Sigmoid colon (tissue), 7 donors: ENCODE results near the gene ZNF776. TPM values are rescaled to one million over a fixed set of nuclear protein-coding genes. Genes with fewer than 3 reads are reported as not detected.

Experiments used
- DNase-seq: peaks from one replicate; pipeline ENCODE4 v3.0.0-alpha.2; 2019
- H3K27ac ChIP-seq, 4 donors: fragments of 200-600 bp; sonication (generic); one replicate each; pipeline ENCODE4 v1.5.1; 2016 to 2019; ENCODE audit warnings: mild to moderate bottlenecking in 1 of 4
- H3K27me3 ChIP-seq, 3 donors: fragments of 200-600 bp; sonication (generic); one replicate each; pipeline ENCODE4 v1.5.1; 2019; ENCODE audit warnings: mild to moderate bottlenecking in 1 of 3
- H3K36me3 ChIP-seq, 4 donors: fragments of 200-600 bp; sonication (generic); one replicate each; pipeline ENCODE4 v1.5.1; 2016 to 2019
- H3K4me1 ChIP-seq, 4 donors: fragments of 200-600 bp; sonication (generic); one replicate each; pipeline ENCODE4 v1.5.1; 2017 to 2019
- H3K4me3 ChIP-seq, 4 donors: fragments of 200-600 bp; sonication (generic); one replicate each; pipeline ENCODE4 v1.5.1; 2017 to 2019; ENCODE audit warnings: mild to moderate bottlenecking in 2 of 4, moderate library complexity in 1 of 4
- H3K9me3 ChIP-seq, 4 donors: fragments of 200-600 bp in 3 of 4; sonication (generic) in 3 of 4; one replicate each; pipeline versions ENCODE4 v1.5.1 to v1.6.1; 2013 to 2019
- EP300 ChIP-seq, 4 donors: sonication (generic); formaldehyde crosslinking; IDR thresholded peaks; one replicate each; pipeline ENCODE4 v1.6.1; 2017; ENCODE audit warnings: antibody characterized with exemption in 4 of 4
- POLR2A ChIP-seq, 2 donors: fragments of 450-650 bp; IDR thresholded peaks; one replicate each; pipeline ENCODE4 v1.6.1; 2016; ENCODE audit warnings: antibody characterized with exemption in 2 of 2, mild to moderate bottlenecking in 2 of 2, moderate library complexity in 2 of 2
- POLR2AphosphoS5 ChIP-seq, 4 donors: sonication (generic); formaldehyde crosslinking; IDR thresholded peaks; one replicate each; pipeline ENCODE4 v1.6.1; 2017; ENCODE audit warnings: antibody characterized with exemption in 4 of 4
- WGBS, 2 donors: extraction: QIAGEN DNeasy Blood & Tissue Kit; methylation state at CpG; one replicate each; pipeline ENCODE4 v1.1.7; 2013; 5-methylcytosine and 5-hydroxymethylcytosine counted together
- intact Hi-C: fragments of 100-400 bp; cut with DNase I; formaldehyde crosslinking; loops from one replicate; pipeline ENCODE4 v1.15.1; 2023
- polyA plus RNA-seq, 3 donors: library from polyadenylated mRNA; stranded (reverse); fragments of 200-250 nt; gene quantifications; one replicate each; pipeline ENCODE4 v1.2.3, GENCODE V29; 2013
- total RNA-seq, 4 donors: library from RNA; depleted of rRNA; stranded (reverse); fragments of >200 nt; gene quantifications; one replicate each; pipeline ENCODE4 v1.1.0, GENCODE V29; 2016
- TF ChIP-seq, protein P1 (sequence below), 4 experiments: fragments of 450-650 bp in 3 of 4; fragments of 200-600 bp in 1 of 4; IDR thresholded peaks; one replicate each; pipeline ENCODE4 v1.5.1; 2016 to 2019; ENCODE audit warnings: antibody characterized with exemption in 4 of 4, mild to moderate bottlenecking in 3 of 4, moderate library complexity in 2 of 4
- donor health status: healthy with polysubstance abuse.
- donor health status: Bipolar disorder and iron deficiency.
- donor health status: healthy.

The ZNF776 gene
- total and polyA plus RNA-seq, 7 donors, result 2.1 to 12.5 (median 8.3) TPM

DNA sequence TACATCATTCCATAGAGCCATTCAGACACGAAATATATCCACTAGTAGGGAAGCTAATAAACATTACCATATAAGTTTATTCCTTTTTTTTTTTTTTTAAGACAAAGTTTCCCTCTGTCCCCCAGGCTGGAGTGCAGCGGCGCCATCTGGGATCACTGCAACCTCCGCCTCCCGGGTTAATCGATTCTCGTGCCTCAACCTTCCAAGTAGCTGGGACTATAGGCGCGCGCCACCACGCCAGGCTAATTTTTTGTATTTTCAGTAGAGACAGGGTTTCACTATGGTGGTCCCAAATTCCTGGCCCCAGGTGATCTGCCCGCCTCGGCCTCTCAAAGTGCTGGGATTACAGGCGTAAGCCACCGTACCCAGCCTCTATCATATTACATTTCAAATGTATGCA is 37.0 kb upstream of the ZNF776 start:
- Histone ChIP-seq H3K4me3 (peak overlapping the region in 3 of 4 donors; percentile 62 to 69 (median 63)), H3K9me3 (peaks cover 3 to 34% (median 9%) of the 10 kb centered on the region in 4 donors)

GRCh38 chr19:57712222-57712621 is 34.4 kb upstream of the ZNF776 start:
- peaks cover 0 to 16% (median 0%) of the 10 kb centered on the region in 4 donors for H3K36me3 ChIP-seq
- no peaks in the 10 kb centered on the region for H3K27me3 ChIP-seq
- intact Hi-C loops, result no loop called here
- peaks cover 0 to 30% (median 6%) of the 10 kb centered on the region in 4 donors for H3K9me3 ChIP-seq
- H3K27ac ChIP-seq, result no peak overlapping the region
- no peak overlapping the region for H3K4me3 ChIP-seq
- H3K4me1 ChIP-seq, result peaks cover 0 to 12% (median 9%) of the 10 kb centered on the region in 4 donors
- TF ChIP-seq, protein P1, sequence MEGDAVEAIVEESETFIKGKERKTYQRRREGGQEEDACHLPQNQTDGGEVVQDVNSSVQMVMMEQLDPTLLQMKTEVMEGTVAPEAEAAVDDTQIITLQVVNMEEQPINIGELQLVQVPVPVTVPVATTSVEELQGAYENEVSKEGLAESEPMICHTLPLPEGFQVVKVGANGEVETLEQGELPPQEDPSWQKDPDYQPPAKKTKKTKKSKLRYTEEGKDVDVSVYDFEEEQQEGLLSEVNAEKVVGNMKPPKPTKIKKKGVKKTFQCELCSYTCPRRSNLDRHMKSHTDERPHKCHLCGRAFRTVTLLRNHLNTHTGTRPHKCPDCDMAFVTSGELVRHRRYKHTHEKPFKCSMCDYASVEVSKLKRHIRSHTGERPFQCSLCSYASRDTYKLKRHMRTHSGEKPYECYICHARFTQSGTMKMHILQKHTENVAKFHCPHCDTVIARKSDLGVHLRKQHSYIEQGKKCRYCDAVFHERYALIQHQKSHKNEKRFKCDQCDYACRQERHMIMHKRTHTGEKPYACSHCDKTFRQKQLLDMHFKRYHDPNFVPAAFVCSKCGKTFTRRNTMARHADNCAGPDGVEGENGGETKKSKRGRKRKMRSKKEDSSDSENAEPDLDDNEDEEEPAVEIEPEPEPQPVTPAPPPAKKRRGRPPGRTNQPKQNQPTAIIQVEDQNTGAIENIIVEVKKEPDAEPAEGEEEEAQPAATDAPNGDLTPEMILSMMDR (IDR thresholded peaks at IDR 0.05), result no peak
- no peak for TF ChIP-seq POLR2AphosphoS5 (IDR thresholded peaks at IDR 0.05)
- TF ChIP-seq POLR2A (IDR thresholded peaks at IDR 0.05), result no peak
- DNase-seq, result no peak
- 66 to 79% methylated on average over 1 of the region's 1 CpG for WGBS, 2 donors

More for the DNA sequence above, 37.0 kb upstream of the ZNF776 start:
- DNase-seq, result no peak
- peaks cover 0 to 35% (median 22%) of the 10 kb centered on the region in 4 donors for H3K4me1 ChIP-seq
- intact Hi-C loops, result loop anchor here (1.0 kb wide), 1 partner anchor 17 kb away; no protein-coding TSS in a partner anchor
- peaks cover 0 to 16% (median 2%) of the 10 kb centered on the region in 4 donors for H3K36me3 ChIP-seq
- H3K27ac ChIP-seq, result peak overlapping the region; percentile 83 to 91 (median 88)
- 72 to 92% methylated on average over 15 of the region's 15 CpGs for WGBS, 2 donors
- H3K27me3 ChIP-seq, result no peaks in the 10 kb centered on the region
- TF ChIP-seq, protein P1 (IDR thresholded peaks at IDR 0.05), result no peak
- TF ChIP-seq POLR2A (IDR thresholded peaks at IDR 0.05) (no peak), POLR2AphosphoS5 (IDR thresholded peaks at IDR 0.05) (no peak), EP300 (IDR thresholded peaks at IDR 0.05) (no peak)

DNA sequence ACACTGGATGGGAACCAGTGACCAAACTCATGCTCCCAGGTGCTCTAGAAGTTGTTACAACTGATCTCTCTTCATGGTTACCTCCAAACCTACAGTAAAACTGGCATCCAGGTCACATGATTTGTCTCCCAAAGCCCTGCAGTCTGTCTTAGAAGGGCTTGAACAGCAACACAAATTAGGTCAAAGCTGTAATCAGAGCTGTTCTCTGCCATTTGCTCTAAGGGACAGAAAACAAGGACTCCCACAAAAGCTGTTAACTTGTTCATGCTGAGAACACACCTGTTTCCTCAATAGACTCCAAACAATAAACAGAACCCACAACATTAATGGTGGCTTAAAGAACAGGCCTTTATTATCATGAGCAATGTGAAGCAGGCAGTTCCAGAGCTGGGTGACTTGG is 27.2 kb upstream of the ZNF776 start:
- no peaks in the 10 kb centered on the region for H3K4me1 ChIP-seq
- H3K36me3 ChIP-seq, result peaks cover 10 to 50% (median 31%) of the 10 kb centered on the region in 4 donors
- H3K4me3 ChIP-seq, result no peak overlapping the region
- H3K9me3 ChIP-seq, result peaks cover 4 to 47% (median 24%) of the 10 kb centered on the region in 4 donors
- H3K27me3 ChIP-seq, result no peaks in the 10 kb centered on the region
- DNase-seq, result no peak
- intact Hi-C loops, result no loop called here
- TF ChIP-seq EP300 (IDR thresholded peaks at IDR 0.05), result no peak
- TF ChIP-seq, protein P1 (IDR thresholded peaks at IDR 0.05), result no peak
- TF ChIP-seq POLR2A (IDR thresholded peaks at IDR 0.05), result no peak
- no peak for TF ChIP-seq POLR2AphosphoS5 (IDR thresholded peaks at IDR 0.05)
- no peak overlapping the region for H3K27ac ChIP-seq

GRCh38 chr19:57719901-57720519 is 26.6 kb upstream of the ZNF776 start:
- Histone ChIP-seq H3K9me3 (peaks cover 5 to 47% (median 25%) of the 10 kb centered on the region in 4 donors), H3K4me3 (no peak overlapping the region), H3K4me1 (no peaks in the 10 kb centered on the region), H3K27me3 (no peaks in the 10 kb centered on the region), H3K36me3 (peaks cover 10 to 45% (median 31%) of the 10 kb centered on the region in 4 donors), H3K27ac (no peak overlapping the region)
- 95 to 97% methylated on average over 4 of the region's 4 CpGs for WGBS, 2 donors
- intact Hi-C loops, result no loop called here
- DNase-seq, result no peak
- TF ChIP-seq POLR2AphosphoS5 (IDR thresholded peaks at IDR 0.05) (no peak), POLR2A (IDR thresholded peaks at IDR 0.05) (no peak), EP300 (IDR thresholded peaks at IDR 0.05) (no peak)
- TF ChIP-seq, protein P1 (IDR thresholded peaks at IDR 0.05), result no peak
